Brain microvascular endothelial cell (primary cell): ENCODE results near the gene KLHL15.

Experiments used
- DNase-seq: peaks from one replicate; pipeline ENCODE4 v3.0.0-alpha.2; 2020
- H3K27ac ChIP-seq: fragments of 250-450 bp; sonication (Bioruptor Pico); 2 replicates; pipeline ENCODE4 v1.5.1; 2020; ENCODE audit warnings: mild to moderate bottlenecking, moderate library complexity
- H3K27me3 ChIP-seq: fragments of 250-450 bp; sonication (Bioruptor Pico); replicated peaks from 2 replicates; pipeline ENCODE4 v1.5.1; 2020; ENCODE audit warnings: mild to moderate bottlenecking
- H3K36me3 ChIP-seq: fragments of 250-450 bp; sonication (Bioruptor Pico); replicated peaks from 2 replicates; pipeline ENCODE4 v1.5.1; 2020; ENCODE audit warnings: mild to moderate bottlenecking
- H3K4me3 ChIP-seq: 2 replicates; pipeline ENCODE4 v1.5.1; 2011; ENCODE audit warnings: low read depth, mild to moderate bottlenecking, control low read depth, low read length, moderate library complexity
- CTCF ChIP-seq: IDR thresholded peaks from 2 replicates; pipeline ENCODE4 v1.5.1; 2011; ENCODE audit warnings: low read depth, mild to moderate bottlenecking, moderate library complexity, low read length, control low read depth, inconsistent platforms; ENCODE audit errors: missing control alignments
- in situ Hi-C: cut with HindIII; loops from 2 replicates; pipeline ENCODE4 v1.10.0; 2017; ENCODE audit warnings: low sequenced_read_pairs, low pct_ligation_motif_present

Gene KLHL15

GRCh38 chrX:24024819-24025740, 1.9 kb downstream of the KLHL15 start:
- TF ChIP-seq CTCF: peak; percentile 8
- Histone ChIP-seq H3K27ac (peak overlapping the region; percentile 91), H3K4me3 (peak overlapping the region; percentile 59), H3K27me3 (no peaks in the 10 kb centered on the region), H3K36me3 (no peaks in the 10 kb centered on the region)
- in situ Hi-C loops: no loop called here
- peak; percentile 74 for DNase-seq

- Histone ChIP-seq H3K27ac (peak overlapping the region; percentile 91), H3K27me3 (no peaks in the 10 kb centered on the region), H3K36me3 (no peaks in the 10 kb centered on the region), H3K4me3 (peak overlapping the region; percentile 59)
- in situ Hi-C loops: no loop called here
- DNase-seq: peak; percentile 6
- TF ChIP-seq CTCF: no peak
Measured at GRCh38 chrX:24023972-24024669, 2.9 kb downstream of the KLHL15 start.

- Histone ChIP-seq H3K27ac (no peak overlapping the region), H3K36me3 (no peaks in the 10 kb centered on the region), H3K27me3 (no peaks in the 10 kb centered on the region), H3K4me3 (peak overlapping the region; percentile 59)
- in situ Hi-C loops: no loop called here
- DNase-seq: no peak
- no peak for TF ChIP-seq CTCF
Measured at GRCh38 chrX:24023544-24023943, 3.4 kb downstream of the KLHL15 start.

- H3K36me3 ChIP-seq: no peaks in the 10 kb centered on the region
- no peak overlapping the region for H3K27ac ChIP-seq
- H3K4me3 ChIP-seq: no peak overlapping the region
- in situ Hi-C loops: no loop called here
- no peak for TF ChIP-seq CTCF
- no peaks in the 10 kb centered on the region for H3K27me3 ChIP-seq
- DNase-seq: no peak
Measured at GRCh38 chrX:24020306-24020876, 6.6 kb downstream of the KLHL15 start.

- no peak overlapping the region for H3K27ac ChIP-seq
- DNase-seq: no peak
- no peak overlapping the region for H3K4me3 ChIP-seq
- in situ Hi-C loops: no loop called here
- no peaks in the 10 kb centered on the region for H3K27me3 ChIP-seq
- TF ChIP-seq CTCF: no peak
- H3K36me3 ChIP-seq: no peaks in the 10 kb centered on the region
Measured at GRCh38 chrX:24019448-24019847, 7.5 kb downstream of the KLHL15 start.
